Gastroesophageal sphincter (tissue), 3 donors: ENCODE measurements around the gene HDHD5.

Source experiments
- EP300 ChIP-seq: sonication (generic); formaldehyde crosslinking; IDR thresholded peaks from one replicate; pipeline ENCODE4 v1.6.1; 2017; ENCODE audit warnings: antibody characterized with exemption, mild to moderate bottlenecking
- POLR2A ChIP-seq, 2 donors: fragments of 450-650 bp; IDR thresholded peaks; one replicate each; pipeline ENCODE4 v1.6.1; 2017; ENCODE audit warnings: antibody characterized with exemption in 2 of 2, mild to moderate bottlenecking in 2 of 2, moderate library complexity in 1 of 2
- TF ChIP-seq, protein P1 (sequence below), 4 experiments: fragments of 200-600 bp in 2 of 4; fragments of 450-650 bp in 2 of 4; sonication (generic) in 1 of 4; IDR thresholded peaks; one replicate each; pipeline ENCODE4 v1.5.1; 2017 to 2019; ENCODE audit warnings: antibody characterized with exemption in 4 of 4, mild to moderate bottlenecking in 2 of 4, moderate library complexity in 2 of 4

DNA sequence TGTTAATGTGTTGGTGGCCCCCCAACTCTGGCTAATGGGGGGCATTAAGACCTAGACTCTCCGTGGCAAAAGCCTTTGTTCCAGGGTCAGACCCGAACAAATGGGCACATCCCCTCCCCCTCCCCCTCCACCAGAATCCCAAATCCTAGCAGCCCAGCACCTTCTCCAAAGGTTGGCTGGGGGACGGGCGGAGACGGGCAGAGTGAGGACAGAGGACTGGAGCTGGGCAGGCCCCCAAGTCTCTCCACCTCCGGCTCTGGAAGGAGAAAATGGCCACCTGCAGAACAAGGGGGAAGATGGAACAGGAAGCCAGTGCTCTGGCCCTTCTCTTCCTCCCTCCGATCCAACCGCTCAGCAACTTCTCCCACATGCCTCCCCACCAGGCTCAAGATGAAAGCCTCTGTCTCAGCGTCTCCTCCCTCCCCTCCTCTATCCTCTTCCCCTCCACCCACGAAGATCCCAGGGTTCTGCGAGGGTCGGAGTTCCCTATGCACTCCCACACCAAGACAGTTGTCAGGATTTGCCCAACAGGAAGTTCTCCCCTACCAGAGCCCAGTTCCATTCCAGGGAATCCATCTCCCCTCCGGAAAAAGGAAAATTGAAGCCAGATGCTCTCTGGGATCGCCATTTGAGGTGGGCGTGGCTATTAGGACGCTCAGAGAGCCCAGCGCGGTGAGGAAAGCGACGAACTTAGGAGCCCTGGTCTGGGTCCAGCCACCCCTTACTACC lies 40.1 kb upstream of the HDHD5 start:
- TF ChIP-seq, protein P1, sequence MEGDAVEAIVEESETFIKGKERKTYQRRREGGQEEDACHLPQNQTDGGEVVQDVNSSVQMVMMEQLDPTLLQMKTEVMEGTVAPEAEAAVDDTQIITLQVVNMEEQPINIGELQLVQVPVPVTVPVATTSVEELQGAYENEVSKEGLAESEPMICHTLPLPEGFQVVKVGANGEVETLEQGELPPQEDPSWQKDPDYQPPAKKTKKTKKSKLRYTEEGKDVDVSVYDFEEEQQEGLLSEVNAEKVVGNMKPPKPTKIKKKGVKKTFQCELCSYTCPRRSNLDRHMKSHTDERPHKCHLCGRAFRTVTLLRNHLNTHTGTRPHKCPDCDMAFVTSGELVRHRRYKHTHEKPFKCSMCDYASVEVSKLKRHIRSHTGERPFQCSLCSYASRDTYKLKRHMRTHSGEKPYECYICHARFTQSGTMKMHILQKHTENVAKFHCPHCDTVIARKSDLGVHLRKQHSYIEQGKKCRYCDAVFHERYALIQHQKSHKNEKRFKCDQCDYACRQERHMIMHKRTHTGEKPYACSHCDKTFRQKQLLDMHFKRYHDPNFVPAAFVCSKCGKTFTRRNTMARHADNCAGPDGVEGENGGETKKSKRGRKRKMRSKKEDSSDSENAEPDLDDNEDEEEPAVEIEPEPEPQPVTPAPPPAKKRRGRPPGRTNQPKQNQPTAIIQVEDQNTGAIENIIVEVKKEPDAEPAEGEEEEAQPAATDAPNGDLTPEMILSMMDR (IDR thresholded peaks at IDR 0.05) = no peak
- TF ChIP-seq POLR2A (IDR thresholded peaks at IDR 0.05) (no peak), EP300 (no peak)
